Heart right ventricle (tissue), 16 donors: ENCODE results near the gene GPC3. TPM values are rescaled to one million over a fixed set of nuclear protein-coding genes. Genes with fewer than 3 reads are reported as not detected.
"Not testable (repeated sequence)": the region's sequence is repeated elsewhere in the genome, so short reads cannot be mapped to it uniquely, and the experiment has no call there.

Experiments
- ATAC-seq, 8 donors: fragments of 200-7000 bp; cut with Tn5 transposase; one replicate each; pipeline ENCODE4 v1.9.1; 2020; ENCODE audit warnings: mild to moderate bottlenecking in 8 of 8, moderate library complexity in 8 of 8, moderate number of reproducible peaks in 1 of 8
- DNase-seq, 2 donors: peaks; one replicate each; pipeline ENCODE4 v3.0.0-alpha.2; 2020
- H3K27ac ChIP-seq, 10 donors: fragments of 200-600 bp; sonication (generic) in 2 of 10; one replicate each; pipeline versions ENCODE4 v1.5.0 to v1.8.0; 2020 to 2022; ENCODE audit warnings: mild to moderate bottlenecking in 3 of 10
- H3K27me3 ChIP-seq, 7 donors: fragments of 200-600 bp; one replicate each; pipeline ENCODE4 v1.8.0; 2021 to 2022; ENCODE audit warnings: mild to moderate bottlenecking in 2 of 7
- H3K36me3 ChIP-seq, 9 donors: fragments of 200-600 bp; sonication (generic) in 1 of 9; one replicate each; pipeline versions ENCODE4 v1.5.0 to v1.8.0; 2020 to 2022; ENCODE audit warnings: mild to moderate bottlenecking in 2 of 9
- H3K4me1 ChIP-seq, 9 donors: fragments of 200-600 bp; sonication (generic) in 1 of 9; one replicate each; pipeline versions ENCODE4 v1.5.0 to v1.8.0; 2020 to 2022; ENCODE audit warnings: mild to moderate bottlenecking in 4 of 9
- H3K4me3 ChIP-seq, 10 donors: fragments of 200-600 bp; sonication (generic) in 2 of 10; one replicate each; pipeline versions ENCODE4 v1.5.0 to v1.8.0; 2020 to 2022; ENCODE audit warnings: mild to moderate bottlenecking in 7 of 10, moderate library complexity in 2 of 10
- H3K9me3 ChIP-seq, 11 donors: fragments of 200-600 bp in 10 of 11; sonication (generic) in 2 of 11; one replicate each; pipeline versions ENCODE4 v1.5.0 to v1.8.0; 2013 to 2022; ENCODE audit warnings: mild to moderate bottlenecking in 2 of 11, control low read depth in 1 of 11, moderate library complexity in 1 of 11
- WGBS, 2 donors: extraction: QIAGEN DNeasy Blood & Tissue Kit; methylation state at CpG; one replicate each; pipeline ENCODE4 v1.1.7; 2013; ENCODE audit warnings: inconsistent platforms in 1 of 2; 5-methylcytosine and 5-hydroxymethylcytosine counted together
- intact Hi-C, 10 donors: fragments of 100-400 bp; cut with DNase I; formaldehyde crosslinking; loops; one replicate each; pipeline versions ENCODE4 v1.11.1 to v1.14.2; 2022
- polyA plus RNA-seq, 2 donors: library from polyadenylated mRNA; stranded (reverse); fragments of 200-250 nt; gene quantifications; one replicate each; pipeline ENCODE4 v1.2.3, GENCODE V29; 2013
- total RNA-seq, 10 donors: library from RNA; stranded (reverse); fragmentation: NEBNext Ultra II Directional in 3 of 10; extraction: Animal tissue kit (Norgen Biotek cat#: 25700) in 3 of 10; gene quantifications; one replicate each; pipeline versions ENCODE4 v1.2.1 to v1.2.4, GENCODE V29; 2021 to 2023
- TF ChIP-seq, protein P1 (sequence below), 9 donors: fragments of 200-600 bp; sonication (generic) in 2 of 9; IDR thresholded peaks; one replicate each; pipeline versions ENCODE4 v1.5.0 to v1.8.0; 2021 to 2022; ENCODE audit warnings: antibody characterized with exemption in 9 of 9, mild to moderate bottlenecking in 5 of 9, moderate library complexity in 1 of 9
- donor health status: Arrhythmogenic right ventricular cardiomyopathy.
- donor health status: ischemic (EF 13 %, LVEDD 7.1; RV severe dilation, severe dysfunction).
- donor health status: healthy with polysubstance abuse.
- donor health status: DM: no; HTN: yes; CAD: no.
- donor health status: DM: no; HTN: no; CAD: no.
- donor health status: ischemic (EF 25% LVEDD 6.9; RV normal size, moderate dysfunction).
- donor health status: ischemic (EF 25% LVEDD 5.7; RV mildly dilated, moderate dysfunction).
- donor health status: healthy.
- donor health status: DM: yes; HTN: yes; CAD: no.
- donor health status: Ischemic cardiomyopathy.
- donor health status: ischemic (EF 35%, LVEDD 5.7; RV mildly dilated, moderate dysfunction).
- donor health status: nonischemic (EF 11% LVEDD 7.7; RV severe dilation, severe dysfunction).
- donor health status: DM: yes; HTN: yes; CAD: no.
- donor health status: PGD.
- donor health status: ischemic (EF 29% LVEDD 5.4; RV normal size, mild dysfunction).
- donor health status: nonischemic (EF 23%, LVEDD 6.1; RV moderate dilation, normal function).

The GPC3 gene
- total and polyA plus RNA-seq, 12 donors: 0.66 to 5.6 (median 3.4) TPM

- H3K27ac ChIP-seq: no peak overlapping the region
- WGBS, 2 donors: 82 to 84% methylated on average over 2 of the region's 2 CpGs
- no peak overlapping the region for H3K4me3 ChIP-seq
- ATAC-seq (no peak), DNase-seq (no peak)
- TF ChIP-seq, protein P1, sequence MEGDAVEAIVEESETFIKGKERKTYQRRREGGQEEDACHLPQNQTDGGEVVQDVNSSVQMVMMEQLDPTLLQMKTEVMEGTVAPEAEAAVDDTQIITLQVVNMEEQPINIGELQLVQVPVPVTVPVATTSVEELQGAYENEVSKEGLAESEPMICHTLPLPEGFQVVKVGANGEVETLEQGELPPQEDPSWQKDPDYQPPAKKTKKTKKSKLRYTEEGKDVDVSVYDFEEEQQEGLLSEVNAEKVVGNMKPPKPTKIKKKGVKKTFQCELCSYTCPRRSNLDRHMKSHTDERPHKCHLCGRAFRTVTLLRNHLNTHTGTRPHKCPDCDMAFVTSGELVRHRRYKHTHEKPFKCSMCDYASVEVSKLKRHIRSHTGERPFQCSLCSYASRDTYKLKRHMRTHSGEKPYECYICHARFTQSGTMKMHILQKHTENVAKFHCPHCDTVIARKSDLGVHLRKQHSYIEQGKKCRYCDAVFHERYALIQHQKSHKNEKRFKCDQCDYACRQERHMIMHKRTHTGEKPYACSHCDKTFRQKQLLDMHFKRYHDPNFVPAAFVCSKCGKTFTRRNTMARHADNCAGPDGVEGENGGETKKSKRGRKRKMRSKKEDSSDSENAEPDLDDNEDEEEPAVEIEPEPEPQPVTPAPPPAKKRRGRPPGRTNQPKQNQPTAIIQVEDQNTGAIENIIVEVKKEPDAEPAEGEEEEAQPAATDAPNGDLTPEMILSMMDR (IDR thresholded peaks at IDR 0.05): no peak
- no peaks in the 10 kb centered on the region for H3K36me3 ChIP-seq
- no peaks in the 10 kb centered on the region for H3K4me1 ChIP-seq
- H3K27me3 ChIP-seq: peaks cover 0 to 50% (median 0%) of the 10 kb centered on the region in 7 donors
- intact Hi-C loops: no loop called here
- H3K9me3 ChIP-seq: no peaks in the 10 kb centered on the region
Measured at GRCh38 chrX:133994576-133994975, 9.2 kb upstream of the GPC3 start.

DNA sequence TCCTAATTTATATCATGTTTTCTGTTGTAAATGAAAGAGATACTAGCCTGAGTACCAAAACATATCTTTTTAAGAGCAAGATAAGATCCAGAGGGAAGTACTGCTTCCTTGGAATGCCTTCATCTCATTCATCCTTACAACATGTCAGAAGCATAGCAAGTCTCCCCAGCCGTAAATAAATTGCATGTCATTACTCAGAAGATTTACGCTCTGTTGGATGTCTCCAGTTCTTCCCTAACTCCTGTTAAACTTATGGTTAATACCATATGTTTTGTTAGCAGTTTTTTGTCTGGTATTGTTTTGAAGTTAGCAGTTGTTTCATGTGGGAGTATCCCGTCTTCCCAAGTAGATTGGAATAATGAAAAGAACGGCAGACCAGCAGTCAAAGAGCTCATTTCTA is 7.5 kb upstream of the GPC3 start:
- no peaks in the 10 kb centered on the region for H3K4me1 ChIP-seq
- H3K9me3 ChIP-seq: no peaks in the 10 kb centered on the region
- DNase-seq: no peak
- WGBS, 2 donors: 44 to 54% methylated on average over 4 of the region's 4 CpGs
- no peak overlapping the region for H3K4me3 ChIP-seq
- TF ChIP-seq, protein P1 (IDR thresholded peaks at IDR 0.05): no peak
- H3K27ac ChIP-seq: no peak overlapping the region
- peaks cover 0 to 43% (median 0%) of the 10 kb centered on the region in 7 donors for H3K27me3 ChIP-seq
- no peaks in the 10 kb centered on the region for H3K36me3 ChIP-seq
- intact Hi-C loops: no loop called here
- ATAC-seq: no peak

GRCh38 chrX:133991814-133992213 is 6.4 kb upstream of the GPC3 start:
- Histone ChIP-seq H3K9me3 (no peaks in the 10 kb centered on the region), H3K36me3 (no peaks in the 10 kb centered on the region), H3K27me3 (peaks cover 0 to 46% (median 0%) of the 10 kb centered on the region in 7 donors), H3K4me3 (no peak overlapping the region), H3K27ac (no peak overlapping the region), H3K4me1 (no peaks in the 10 kb centered on the region)
- intact Hi-C loops: no loop called here
- TF ChIP-seq, protein P1 (IDR thresholded peaks at IDR 0.05): no peak
- WGBS, 2 donors: 85 to 91% methylated on average over 5 of the region's 5 CpGs
- no peak for ATAC-seq
- DNase-seq: no peak

- H3K4me1 ChIP-seq, H3K4me3 ChIP-seq, ATAC-seq, H3K9me3 ChIP-seq, H3K27ac ChIP-seq, DNase-seq, H3K36me3 ChIP-seq, intact Hi-C loops: not testable (repeated sequence)
- peaks cover 0 to 51% (median 4%) of the 10 kb centered on the region in 7 donors for H3K27me3 ChIP-seq
- WGBS, 2 donors: 95 to 97% methylated on average over 3 of the region's 3 CpGs
Measured at GRCh38 chrX:133991057-133991456, 5.7 kb upstream of the GPC3 start.

GRCh38 chrX:133989993-133990392 is 4.6 kb upstream of the GPC3 start:
- Histone ChIP-seq H3K27me3 (peaks cover 0 to 48% (median 7%) of the 10 kb centered on the region in 7 donors), H3K4me1 (peaks cover 0 to 4% (median 0%) of the 10 kb centered on the region in 9 donors), H3K9me3 (no peaks in the 10 kb centered on the region), H3K36me3 (no peaks in the 10 kb centered on the region), H3K4me3 (no peak overlapping the region), H3K27ac (no peak overlapping the region)
- intact Hi-C loops: loop anchor here in 1 of 10 donors (5.0 kb wide), 1 partner anchor 128 kb away; no protein-coding TSS in a partner anchor
- TF ChIP-seq, protein P1 (IDR thresholded peaks at IDR 0.05): no peak
- no peak for ATAC-seq
- WGBS, 2 donors: 90 to 100% methylated on average over 1 of the region's 1 CpG
- DNase-seq: no peak
